GM18519 (cell line): ENCODE results near the gene ERC2.

Source experiments
- ATAC-seq: cut with Tn5 transposase; IDR thresholded peaks from one replicate; pipeline ENCODE4 v1.9.1; 2021; ENCODE audit warnings: mild to moderate bottlenecking, moderate library complexity; ENCODE audit not compliant: unreplicated experiment, low FRiP score

The ERC2 gene

GRCh38 chr3:55963601-55964000 is 504.7 kb downstream of the ERC2 start:
- ATAC-seq = no peak

- no peak for ATAC-seq
These were observed 508.7 kb downstream of the ERC2 start for GRCh38 chr3:55959471-55960080.

DNA sequence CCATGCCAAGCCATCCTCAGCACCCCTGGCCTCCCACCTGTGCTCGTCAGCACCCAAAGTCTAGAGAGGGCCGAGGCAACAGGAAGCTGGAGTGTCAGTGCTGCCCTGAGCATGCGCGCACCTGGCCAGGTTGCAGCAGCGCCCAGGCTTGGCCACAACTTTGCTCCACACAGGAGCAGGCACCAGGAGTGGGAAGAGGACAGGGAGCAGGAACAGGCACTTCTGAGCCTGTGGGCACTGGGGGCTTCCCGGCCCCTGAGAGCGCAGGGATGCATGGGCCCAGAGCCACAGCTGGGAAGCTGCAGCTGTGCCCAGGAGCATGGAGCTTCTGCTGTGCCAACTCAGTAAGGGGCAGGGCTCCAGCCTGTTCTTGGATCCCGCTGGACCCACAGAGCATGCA is 509.7 kb downstream of the ERC2 start:
- ATAC-seq = no peak

GRCh38 chr3:55955891-55956477 is 512.3 kb downstream of the ERC2 start:
- ATAC-seq = no peak

DNA sequence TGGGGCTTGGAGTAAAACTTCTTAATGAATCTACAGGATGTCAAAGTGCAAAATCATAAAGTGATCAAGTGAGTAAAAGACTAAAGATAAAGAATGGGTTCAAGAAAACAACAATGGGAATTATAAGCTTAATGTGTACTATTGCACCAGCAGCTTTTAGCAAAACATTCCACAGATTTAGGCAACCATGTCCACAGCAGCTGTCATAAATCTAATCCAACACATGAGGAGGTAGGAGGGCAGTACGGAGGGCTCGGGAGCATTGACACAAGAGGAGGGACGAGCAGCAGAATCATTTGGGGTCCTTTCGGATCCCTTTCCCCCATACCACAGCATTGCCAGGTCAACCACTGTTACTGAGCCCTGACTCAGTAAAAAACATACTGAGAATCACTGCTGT is 516.9 kb downstream of the ERC2 start:
- ATAC-seq = no peak

GRCh38 chr3:55947406-55947805 is 520.9 kb downstream of the ERC2 start:
- no peak for ATAC-seq

GRCh38 chr3:55946574-55947160 is 521.6 kb downstream of the ERC2 start:
- ATAC-seq = no peak

- no peak for ATAC-seq
These were observed 525.4 kb downstream of the ERC2 start for GRCh38 chr3:55942868-55943267.

GRCh38 chr3:55939287-55939686 is 529.0 kb downstream of the ERC2 start:
- no peak for ATAC-seq

GRCh38 chr3:55937301-55937700 is 531.0 kb downstream of the ERC2 start:
- no peak for ATAC-seq

DNA sequence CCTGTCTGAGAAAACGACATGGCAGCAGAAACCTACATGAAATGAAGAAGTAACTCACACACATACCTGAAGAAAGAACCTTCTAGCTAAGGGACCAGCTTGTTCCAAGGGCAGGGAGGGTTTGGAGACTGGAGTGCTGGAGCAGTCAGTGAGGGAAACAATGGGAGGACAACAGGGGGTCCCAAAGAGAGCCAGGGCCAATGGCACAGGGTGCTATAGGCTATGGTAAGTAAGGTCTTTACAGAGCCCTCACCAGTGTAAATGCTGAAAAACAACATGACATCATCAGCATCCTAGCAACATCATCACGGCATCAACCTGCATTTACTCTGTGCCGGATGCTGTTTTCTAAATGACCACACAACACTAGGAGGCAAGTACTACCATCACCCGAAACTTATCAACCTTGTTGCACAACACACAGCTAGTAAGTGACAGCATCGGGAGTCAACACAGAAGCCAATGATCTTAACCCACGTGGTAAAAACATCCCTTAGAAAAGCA is 531.7 kb downstream of the ERC2 start:
- no peak for ATAC-seq

GRCh38 chr3:55935241-55935640 is 533.0 kb downstream of the ERC2 start:
- ATAC-seq = no peak

GRCh38 chr3:55934771-55935170 is 533.5 kb downstream of the ERC2 start:
- no peak for ATAC-seq

GRCh38 chr3:55929154-55929869 is 539.0 kb downstream of the ERC2 start:
- ATAC-seq = no peak

DNA sequence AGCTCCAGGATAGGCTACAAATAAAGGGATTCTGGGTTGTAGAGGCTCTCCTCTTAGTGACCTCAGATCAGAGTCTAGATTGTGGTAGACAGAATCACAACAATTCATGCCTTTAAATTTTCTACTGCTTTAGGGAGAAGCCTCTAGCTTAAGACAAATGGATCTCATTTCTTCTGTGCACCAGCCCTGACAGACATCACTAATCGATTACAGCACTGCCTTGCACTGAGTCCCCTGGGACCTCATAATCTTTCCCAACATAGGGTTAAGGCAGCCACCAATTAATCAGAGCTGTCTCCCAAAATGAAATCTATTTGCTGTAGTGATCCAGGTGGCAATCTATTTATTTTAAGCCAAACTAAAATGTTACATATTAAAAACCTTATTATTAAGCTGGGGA is 544.6 kb downstream of the ERC2 start:
- no peak for ATAC-seq

DNA sequence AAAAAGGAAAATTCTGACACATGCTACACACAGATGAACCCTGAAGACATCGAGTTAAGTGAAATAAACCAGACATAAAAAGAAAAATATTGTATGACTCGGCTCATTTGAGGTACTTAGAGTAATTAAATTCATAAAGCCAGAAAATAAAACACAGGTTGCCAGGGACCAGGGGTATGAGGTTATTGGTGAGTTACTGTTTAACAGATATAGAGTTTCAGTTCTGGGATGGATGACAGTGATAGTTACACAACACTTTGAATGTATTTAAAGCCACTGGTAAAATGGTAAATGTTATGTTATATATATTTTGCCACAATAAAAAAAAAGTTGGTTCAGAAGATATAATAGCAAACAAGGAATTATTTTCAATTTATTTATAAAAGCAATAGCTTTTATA is 545.1 kb downstream of the ERC2 start:
- no peak for ATAC-seq

DNA sequence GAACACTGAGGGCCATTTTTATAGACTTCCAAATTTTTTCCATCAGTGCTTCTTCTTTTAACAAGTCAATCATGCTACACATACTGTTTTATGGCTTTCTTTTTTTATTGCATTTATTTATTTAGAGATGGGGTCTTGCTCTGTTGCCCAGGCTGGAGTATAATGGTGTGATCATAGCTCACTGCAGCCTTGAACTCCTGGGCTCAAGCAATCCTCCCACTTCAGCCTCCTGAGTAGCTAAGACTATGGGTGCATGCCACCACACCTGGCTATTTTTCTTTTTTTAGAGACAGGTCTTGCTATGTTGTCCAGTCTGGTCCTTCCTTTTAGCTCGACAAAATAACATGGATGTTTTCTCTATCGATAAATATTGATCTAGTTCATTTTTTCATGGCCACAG is 555.4 kb downstream of the ERC2 start:
- no peak for ATAC-seq

GRCh38 chr3:55911266-55911665 is 557.0 kb downstream of the ERC2 start:
- no peak for ATAC-seq

- no peak for ATAC-seq
These were observed 557.7 kb downstream of the ERC2 start for GRCh38 chr3:55910543-55910942.

GRCh38 chr3:55909373-55909772 is 558.9 kb downstream of the ERC2 start:
- ATAC-seq = no peak

- no peak for ATAC-seq
These were observed 560.7 kb downstream of the ERC2 start for GRCh38 chr3:55907616-55908015.
